NT2/D1 (cell line): ENCODE data around the gene HOXC6.

Experiments
- SUZ12 ChIP-seq: IDR thresholded peaks from 2 replicates; pipeline ENCODE4 v1.6.1; 2011; ENCODE audit not compliant: insufficient read length, insufficient read depth; ENCODE audit errors: extremely low read depth
- YY1 ChIP-seq: IDR thresholded peaks from 2 replicates; pipeline ENCODE4 v1.6.1; 2011; ENCODE audit not compliant: insufficient read length, insufficient read depth
- ZNF274 ChIP-seq: IDR thresholded peaks from 2 replicates; pipeline ENCODE4 v1.6.1; 2011; ENCODE audit warnings: mild to moderate bottlenecking, low read depth, low read length

GRCh38 chr12:53986686-53987483 is 41.4 kb upstream of the HOXC6 start:
- TF ChIP-seq YY1, result no peak
- TF ChIP-seq ZNF274, result no peak
- no peak for TF ChIP-seq SUZ12
